AG09309 (cell line): ENCODE results near the gene CRHR1.
"Not testable (repeated sequence)": the region's sequence is repeated elsewhere in the genome, so short reads cannot be mapped to it uniquely, and the experiment has no call there.

ENCODE experiments used
- DNase-seq: peaks from one replicate; pipeline ENCODE4 v3.0.0-alpha.2; 2010; ENCODE audit warnings: low read depth
- H3K4me3 ChIP-seq: 2 replicates; pipeline ENCODE4 v1.5.1; 2011; ENCODE audit warnings: mild to moderate bottlenecking, low read depth, low read length, moderate library complexity; ENCODE audit not compliant: control insufficient read depth
- CTCF ChIP-seq: IDR thresholded peaks from 2 replicates; pipeline ENCODE4 v1.5.1; 2011; ENCODE audit warnings: mild to moderate bottlenecking, low read depth, low read length, inconsistent platforms; ENCODE audit not compliant: insufficient read depth, control insufficient read depth; ENCODE audit errors: missing control alignments

The CRHR1 gene

DNA sequence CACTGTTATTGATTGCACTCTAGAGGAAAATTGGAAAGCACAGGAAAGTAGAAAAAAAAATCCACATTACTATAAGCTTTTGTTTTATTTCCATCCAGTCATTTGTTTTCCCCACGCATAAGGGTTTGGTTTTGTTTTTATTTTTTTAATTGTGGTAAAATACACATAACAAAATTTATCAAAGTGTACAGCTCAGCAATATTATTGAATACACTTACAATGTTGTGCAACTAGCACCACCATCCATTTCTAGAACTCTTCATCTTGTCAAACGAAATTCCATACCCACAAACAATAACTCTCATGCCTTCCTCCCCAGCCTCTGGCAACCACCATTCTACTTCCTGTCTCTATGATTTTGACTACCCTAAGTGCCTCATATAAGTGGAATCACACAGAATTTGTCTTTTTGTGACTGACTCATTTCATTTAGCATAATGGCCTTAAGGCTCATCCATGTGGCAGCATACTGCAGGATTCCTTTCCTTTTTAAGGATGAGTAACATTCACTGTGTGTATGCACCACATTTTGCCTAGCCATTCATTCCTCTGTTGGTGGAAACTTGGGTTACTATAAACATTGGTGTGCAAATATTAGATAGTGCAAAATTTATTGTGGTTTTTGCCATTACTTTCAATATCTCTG lies 71.7 kb downstream of the CRHR1 start:
- no peak overlapping the region for H3K4me3 ChIP-seq
- no peak for TF ChIP-seq CTCF
- DNase-seq: no peak

DNA sequence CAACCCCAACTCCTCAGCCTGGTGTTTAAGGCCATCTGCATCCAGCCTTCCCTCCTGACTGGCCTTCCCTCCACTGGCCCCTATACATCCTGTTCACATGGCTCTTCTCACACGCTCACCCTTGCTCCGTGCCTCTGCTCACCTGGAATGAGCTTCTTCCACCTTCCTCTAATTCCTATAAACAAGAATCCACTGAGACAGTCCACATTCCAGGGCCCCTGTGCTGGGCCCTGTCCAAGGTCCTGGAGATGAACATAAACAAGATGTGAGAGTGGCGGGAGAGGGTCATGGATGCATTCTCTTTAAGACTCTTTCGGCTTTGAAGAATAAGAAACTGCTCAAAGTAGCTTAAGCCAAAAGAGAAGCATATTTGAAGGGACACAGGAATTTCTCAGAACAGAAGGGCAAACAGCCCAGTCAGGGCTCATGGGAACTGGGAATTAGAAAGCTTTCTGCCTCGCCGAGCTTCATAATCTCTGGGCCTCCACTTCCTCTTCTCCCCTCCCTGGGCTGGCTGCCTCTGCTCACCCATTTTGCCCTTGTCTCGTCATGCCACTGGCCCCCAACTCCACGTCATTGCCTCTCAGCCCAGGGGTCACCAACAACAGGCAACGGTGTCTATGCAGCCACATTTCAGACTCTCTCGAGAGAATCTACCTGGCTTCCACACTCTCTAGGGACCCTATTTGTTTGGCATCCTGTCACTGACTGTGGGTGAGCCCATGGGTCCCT lies 74.0 kb downstream of the CRHR1 start:
- no peak for TF ChIP-seq CTCF
- DNase-seq: no peak
- H3K4me3 ChIP-seq: no peak overlapping the region

- TF ChIP-seq CTCF: no peak
- DNase-seq: no peak
- no peak overlapping the region for H3K4me3 ChIP-seq
Measured at GRCh38 chr17:45861165-45861564, 77.0 kb downstream of the CRHR1 start.

GRCh38 chr17:45862127-45862526 lies 78.0 kb downstream of the CRHR1 start:
- DNase-seq, H3K4me3 ChIP-seq: not testable (repeated sequence)

DNA sequence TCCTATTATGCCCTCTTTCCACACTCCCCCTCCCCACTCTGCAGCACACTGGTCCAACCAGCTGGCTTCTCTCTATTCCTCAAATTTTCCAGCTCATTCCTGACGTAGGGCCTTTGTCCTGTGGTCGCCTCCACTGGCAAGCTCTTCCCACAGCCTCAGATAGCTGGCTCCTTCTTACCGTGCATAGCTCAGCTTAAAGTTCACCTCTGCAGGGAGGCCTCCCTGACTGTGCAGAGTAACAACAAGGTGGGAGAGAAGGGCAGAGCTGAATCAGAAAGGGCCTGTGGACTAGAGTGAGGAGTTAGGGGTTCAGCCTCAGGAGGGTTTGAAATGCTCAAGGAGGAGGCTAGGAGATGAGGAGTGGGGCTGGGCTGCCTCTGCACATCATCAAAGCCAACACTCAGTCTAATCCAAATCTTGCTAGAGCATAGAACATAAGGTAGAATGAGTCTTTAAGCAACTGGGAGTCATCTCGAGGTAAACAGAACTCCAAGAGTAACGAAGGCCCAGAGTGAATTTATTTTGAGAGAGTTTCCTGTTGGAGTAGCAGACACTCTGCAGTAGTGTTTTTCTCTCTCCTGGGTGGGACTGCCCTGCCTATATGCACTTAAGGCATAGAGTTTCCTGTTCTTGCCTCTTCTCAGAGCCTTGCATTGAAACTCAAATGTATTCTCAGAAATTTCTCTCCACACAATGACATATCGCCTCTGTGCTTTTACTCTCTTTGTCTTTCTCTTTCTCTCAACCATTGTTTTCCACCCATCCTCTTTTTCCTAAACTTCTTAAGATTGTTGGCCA lies 79.9 kb downstream of the CRHR1 start:
- no peak overlapping the region for H3K4me3 ChIP-seq
- DNase-seq: no peak
- no peak for TF ChIP-seq CTCF

DNA sequence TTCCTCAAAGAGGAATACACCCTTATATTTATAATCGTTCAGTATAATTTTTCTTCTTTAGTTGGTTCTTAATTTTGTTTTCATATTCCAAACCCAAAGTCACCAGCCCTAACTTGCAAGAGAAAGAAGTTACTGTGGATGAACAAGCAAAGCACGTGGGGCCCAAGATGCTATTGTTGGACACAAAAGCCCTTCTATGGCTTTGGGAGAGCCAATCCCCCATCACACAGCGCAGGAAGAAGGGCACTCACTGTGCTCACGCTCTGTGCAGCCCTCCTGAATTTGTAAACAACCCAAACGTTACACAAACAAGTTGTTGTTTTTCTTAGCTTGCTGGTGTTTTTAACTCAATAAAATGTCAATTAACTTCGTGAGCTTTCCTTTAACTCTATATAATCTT lies 83.1 kb downstream of the CRHR1 start:
- DNase-seq: no peak
- no peak for TF ChIP-seq CTCF

GRCh38 chr17:45867702-45868101 lies 83.6 kb downstream of the CRHR1 start:
- DNase-seq: no peak
- TF ChIP-seq CTCF: no peak

More for the DNA sequence above, 83.1 kb downstream of the CRHR1 start:
- H3K4me3 ChIP-seq: no peak overlapping the region

More at GRCh38 chr17:45867702-45868101, 83.6 kb downstream of the CRHR1 start:
- no peak overlapping the region for H3K4me3 ChIP-seq
